HuH-7 (cell line): ENCODE measurements around the gene NIT2.
A peak's percentile ranks its signal among the peaks of the same experiment; 100 is the strongest.

Experiments
- DNase-seq: peaks from one replicate; pipeline ENCODE4 v3.0.0; 2011; ENCODE audit warnings: low spot score

Gene NIT2

DNA sequence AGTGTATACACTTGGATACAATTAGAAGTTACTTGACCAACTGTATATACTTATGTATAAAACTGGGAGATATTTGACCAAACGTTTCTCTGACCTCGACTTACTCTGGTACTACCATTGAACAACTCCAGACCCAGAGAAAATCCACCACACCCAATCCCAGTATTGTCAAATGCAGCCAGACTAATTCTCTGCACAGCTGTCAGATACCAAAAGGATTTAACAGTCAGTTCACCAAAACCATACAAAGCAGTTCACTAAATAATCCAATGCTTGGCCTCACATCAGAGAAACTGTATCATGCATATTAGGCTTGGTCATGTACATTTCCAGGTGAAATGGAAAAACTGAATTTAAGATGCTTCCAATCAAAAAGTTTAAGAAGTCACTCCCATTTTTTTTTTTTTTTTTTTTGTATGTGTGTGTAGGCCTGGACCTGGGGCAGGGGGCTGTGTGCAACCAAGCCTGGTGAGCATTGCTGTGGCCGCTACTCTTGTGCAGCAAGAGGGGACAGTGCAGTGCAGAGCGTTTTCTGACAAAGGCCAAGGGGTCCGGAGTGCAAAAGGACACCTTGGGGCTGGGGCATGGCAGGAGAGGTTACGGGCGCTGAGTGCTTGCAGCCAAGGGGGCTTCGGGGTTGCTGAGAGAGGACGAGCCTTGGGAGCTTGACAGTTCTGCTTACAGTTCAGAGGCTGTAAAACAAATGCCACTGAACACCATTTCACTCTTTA lies 64.9 kb downstream of the NIT2 start:
- DNase-seq: no peak

DNA sequence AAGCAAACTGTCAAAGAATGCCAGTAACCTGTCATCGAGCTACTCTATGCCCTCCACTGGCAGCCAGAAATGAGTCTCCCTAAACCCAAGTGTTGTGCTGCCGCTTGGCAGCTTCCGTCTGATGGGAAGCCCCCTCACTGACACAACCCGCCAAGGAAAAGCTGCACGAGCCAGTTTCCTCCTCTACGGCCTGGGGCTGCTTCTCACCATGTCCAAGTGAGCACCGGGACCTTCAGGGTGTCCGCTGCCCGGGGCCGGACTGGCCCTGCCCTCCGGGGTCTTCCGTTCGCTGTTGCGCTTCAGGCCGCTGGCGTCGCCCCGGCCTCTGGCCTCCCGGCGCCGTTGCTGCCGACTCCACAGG lies 65.8 kb downstream of the NIT2 start:
- DNase-seq: peak; percentile 19

DNA sequence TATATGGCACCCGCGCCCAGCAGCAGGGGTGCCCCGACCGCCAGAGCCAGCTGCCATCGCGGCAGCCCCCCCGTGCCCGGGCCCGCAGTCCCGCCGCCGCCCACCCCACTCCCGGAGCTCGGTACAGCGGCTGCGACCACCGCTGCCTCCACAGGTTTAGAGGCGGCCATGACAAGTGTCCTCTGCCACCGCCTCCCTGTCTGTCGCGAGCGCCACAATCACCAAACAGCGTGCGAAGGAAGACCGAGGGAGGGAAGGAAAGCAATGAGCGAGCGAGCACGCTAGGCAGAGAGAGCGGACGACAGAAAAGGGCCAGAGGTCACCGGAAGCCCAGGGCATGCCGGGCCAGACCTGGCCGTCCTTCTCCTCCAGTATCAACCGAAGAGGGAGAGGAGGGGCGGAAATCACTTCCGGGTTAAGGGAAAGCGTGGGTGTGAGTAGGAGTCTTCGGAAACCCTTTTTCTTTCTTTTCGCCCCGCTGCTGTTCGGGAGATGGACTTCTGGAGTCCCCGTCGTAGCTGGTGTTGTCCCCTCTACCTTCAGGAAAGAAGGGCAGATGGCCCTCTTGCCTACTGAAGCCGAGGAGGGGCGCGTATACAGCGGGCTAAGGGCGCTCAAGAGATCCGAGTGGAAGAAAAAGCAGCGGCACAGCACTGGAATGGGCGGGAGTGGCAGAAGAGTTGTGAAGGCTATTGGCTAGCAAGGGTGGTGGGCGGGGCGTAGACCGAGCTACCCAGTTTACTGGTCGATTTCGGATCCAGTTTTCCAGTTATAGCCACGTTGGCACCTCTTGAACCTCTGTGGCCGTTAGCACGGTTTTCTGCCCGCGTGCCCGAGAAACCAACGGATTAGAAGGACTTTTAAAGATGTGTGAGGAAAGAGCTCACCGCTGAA lies 66.5 kb downstream of the NIT2 start, which contains the start of the genes LNP1 and TOMM70:
TSS of gene LNP1 (plus strand) at position 760 of the 894 bp plus-strand sequence. CDS start 28,191 bp downstream, outside the sequence.
TSS of gene TOMM70 (minus strand) at position 310 of the 894 bp plus-strand sequence. CDS start at position 170, 140 bp downstream.
- DNase-seq: peak; percentile 89

DNA sequence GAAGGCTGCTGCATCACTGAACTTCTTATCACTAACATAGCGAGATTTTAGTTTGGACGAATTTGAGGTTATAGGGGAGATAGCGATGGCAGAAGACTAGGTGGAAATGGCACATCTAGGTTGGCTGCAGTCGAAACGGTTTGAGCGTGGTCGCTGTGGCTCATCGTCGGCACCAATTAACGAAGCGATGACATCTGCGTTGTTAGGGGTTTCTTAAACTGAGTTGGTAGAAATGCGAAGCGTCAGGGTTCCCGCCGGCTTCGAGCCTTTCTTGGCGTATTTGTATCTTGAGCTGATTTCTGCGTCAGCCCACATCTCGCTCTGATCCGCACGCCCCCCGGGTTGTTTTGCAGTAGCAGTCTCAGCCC lies 67.1 kb downstream of the NIT2 start:
- peak; percentile 18 for DNase-seq

DNA sequence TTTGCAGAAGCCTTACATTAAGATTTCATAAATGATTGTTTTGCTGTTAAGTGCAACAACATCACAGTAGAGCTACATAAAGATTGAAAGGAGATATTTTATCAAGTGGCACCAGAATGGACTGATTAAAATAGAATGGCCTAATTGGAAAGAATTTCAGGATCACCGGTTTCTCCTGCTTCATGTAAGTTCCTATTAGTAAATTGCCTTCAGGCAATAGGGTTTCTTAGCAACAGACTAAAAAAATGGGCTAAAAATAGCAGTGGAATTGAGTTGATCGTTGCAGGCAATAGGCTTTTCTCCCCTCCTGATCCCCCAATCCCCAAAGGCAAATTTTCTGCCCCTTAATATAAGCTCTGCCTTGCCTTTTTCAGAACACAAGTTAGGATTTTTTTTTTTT lies 67.7 kb downstream of the NIT2 start:
- DNase-seq: no peak

DNA sequence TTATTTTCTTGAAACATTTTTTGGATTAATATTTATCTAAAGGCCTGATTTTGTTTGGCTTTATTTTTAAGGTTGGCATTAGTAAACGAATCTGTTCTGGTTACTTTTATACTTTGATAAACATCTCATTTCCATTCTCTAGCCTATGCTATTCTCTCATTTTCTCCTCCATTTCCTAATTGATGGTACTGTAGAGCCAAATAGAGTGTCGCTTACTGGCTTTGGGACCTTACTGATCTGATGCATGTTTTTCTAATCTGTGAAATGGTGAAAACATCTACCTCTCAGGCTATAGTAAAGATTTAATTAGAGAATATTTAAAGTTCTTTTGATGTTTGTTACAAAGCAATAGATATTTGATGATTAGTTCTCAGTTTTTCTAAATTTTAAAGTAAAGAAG lies 68.3 kb downstream of the NIT2 start:
- no peak for DNase-seq

DNA sequence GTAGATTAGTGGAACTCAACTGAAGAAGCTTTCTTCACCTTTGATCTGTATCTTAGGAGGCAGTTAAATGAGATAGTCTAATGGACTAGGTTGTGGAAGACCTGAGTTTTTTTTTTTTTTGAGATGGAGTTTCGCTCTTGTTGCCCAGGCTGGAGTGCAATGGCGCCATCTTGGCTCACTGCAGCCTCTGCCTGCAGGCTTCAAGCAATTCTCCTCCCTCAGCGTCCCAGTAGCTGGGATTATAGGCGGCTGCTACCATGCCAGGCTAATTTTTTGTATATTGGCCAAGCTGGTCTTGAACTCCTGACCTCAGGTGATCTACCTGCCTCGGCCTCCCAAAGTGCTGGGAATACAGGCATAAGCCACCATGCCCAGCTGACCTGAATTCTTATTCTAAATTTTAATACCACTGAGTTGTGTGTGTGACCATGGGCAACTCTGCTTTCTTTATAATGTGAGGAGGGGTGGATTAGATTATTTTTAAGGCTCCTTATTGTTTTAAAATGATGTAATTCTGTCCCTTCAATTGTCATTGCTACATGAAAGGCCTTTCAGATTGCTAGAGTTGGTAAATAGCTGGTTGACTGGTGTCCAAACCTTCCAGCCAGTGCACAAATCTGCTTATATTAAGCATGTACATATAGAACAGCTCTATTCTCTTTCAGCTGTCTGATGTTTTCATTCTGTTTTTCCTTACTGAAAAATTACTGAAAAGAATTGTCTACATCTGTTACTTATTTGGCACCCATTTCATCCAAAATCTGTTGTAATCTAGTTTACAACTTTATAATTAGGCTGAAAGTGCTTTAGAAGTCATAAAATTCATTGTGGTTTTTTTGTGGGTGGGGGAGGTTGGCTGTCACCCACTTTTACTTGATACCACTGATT lies 69.0 kb downstream of the NIT2 start:
- no peak for DNase-seq

DNA sequence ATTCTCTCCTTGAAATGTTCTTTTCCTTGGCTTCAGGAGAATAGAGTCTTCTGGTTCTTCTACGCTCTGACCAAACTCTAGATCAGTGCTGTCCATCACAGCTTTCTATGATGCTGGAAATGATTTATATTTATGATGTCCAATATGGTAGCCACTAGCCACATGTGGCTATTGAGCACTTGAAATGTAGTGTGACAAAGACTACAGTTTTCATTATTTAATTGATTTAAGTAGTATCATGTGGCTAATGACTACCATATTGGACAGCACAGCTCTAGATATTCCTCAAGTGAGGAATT lies 69.6 kb downstream of the NIT2 start:
- DNase-seq: no peak

DNA sequence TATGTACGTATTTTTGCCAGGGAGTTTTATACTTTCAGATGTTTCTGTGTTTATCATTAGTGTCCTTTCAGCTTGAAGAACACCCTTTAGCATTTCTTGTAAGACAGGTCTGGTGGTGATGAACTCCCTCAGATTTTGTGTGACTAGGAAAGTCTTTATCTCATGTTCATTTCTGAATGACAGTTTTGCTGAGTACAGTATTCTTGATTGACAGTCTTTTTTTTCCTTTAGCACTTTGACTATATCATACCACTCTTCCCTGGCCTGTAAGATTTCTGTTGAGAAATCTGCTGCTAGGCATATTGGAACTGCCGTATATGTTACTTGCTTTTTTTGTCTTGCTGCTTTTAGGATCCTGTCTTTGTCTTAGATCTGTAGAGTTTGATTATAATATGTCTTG lies 72.6 kb downstream of the NIT2 start:
- DNase-seq: no peak

DNA sequence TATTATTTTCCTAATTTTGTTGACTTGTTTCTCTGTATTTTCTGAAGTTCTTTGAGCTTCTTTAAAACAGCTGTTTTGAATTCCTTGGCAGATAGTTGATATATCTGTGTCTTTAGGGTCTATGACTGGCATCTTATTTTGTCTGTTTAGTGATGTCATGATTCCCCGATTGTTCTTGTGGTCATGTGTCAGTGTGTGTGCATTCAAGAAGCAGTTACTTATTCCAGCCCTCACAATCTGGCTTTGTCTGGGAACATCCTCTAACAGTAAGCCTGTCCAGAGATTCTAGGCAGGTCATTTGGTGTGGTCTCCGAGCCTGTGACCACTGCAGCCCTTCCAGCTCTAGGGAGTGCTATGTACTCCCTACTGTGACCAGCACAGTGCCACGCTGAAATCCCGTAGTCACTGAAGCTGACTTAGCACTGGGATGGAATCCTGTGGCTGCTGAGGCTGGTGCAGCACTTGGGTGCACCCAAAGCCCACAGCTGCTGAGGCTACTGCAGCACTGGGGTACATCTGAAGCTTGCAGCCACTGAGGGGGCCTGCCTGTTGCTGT lies 73.5 kb downstream of the NIT2 start:
- no peak for DNase-seq
